HG03520 (cell line): ENCODE results near the gene VPS35.

ENCODE experiments used
- ATAC-seq: cut with Tn5 transposase; IDR thresholded peaks from one replicate; pipeline ENCODE4 v1.9.1; 2021; ENCODE audit warnings: mild to moderate bottlenecking, moderate library complexity; ENCODE audit not compliant: unreplicated experiment

VPS35 gene

DNA sequence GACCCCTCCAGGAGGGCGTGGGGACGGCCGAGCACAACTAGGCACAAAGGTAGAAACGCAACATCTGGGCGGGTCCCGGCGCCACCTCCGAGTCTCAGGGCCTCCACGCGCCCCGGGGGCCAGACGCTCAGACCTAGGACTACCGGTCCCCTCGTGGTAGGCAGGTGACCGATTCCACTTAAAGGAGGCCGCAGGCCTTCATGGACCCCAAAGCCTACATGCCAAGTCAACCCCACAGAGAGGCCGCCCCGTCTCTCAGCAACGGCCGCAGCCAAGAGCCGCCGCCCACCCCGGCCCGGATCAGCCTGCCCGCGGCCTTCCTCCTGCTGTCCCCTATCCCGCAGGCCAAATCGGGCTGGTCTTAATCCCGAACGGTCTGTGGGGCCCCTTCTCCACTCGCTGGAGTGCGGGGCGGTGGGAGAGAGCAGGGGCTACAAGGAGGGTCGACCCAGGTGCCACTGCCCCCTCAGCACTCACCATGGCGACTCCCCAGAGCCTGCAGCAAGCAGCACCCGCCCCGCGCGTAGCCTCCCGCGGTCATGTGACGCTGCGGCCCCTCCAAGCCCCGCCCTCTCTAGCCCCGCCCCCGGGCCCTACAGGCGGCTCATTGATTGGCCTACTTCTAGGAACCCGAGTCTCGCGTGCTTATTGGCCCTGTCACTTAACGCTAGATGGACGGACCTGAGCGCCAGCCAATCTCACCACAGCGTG is at the start of gene VPS35:
VPS35 (minus strand) TSS at position 525 of the 711 bp plus-strand sequence; CDS start at position 480, 45 bp downstream.
- peak; percentile 78 for ATAC-seq

DNA sequence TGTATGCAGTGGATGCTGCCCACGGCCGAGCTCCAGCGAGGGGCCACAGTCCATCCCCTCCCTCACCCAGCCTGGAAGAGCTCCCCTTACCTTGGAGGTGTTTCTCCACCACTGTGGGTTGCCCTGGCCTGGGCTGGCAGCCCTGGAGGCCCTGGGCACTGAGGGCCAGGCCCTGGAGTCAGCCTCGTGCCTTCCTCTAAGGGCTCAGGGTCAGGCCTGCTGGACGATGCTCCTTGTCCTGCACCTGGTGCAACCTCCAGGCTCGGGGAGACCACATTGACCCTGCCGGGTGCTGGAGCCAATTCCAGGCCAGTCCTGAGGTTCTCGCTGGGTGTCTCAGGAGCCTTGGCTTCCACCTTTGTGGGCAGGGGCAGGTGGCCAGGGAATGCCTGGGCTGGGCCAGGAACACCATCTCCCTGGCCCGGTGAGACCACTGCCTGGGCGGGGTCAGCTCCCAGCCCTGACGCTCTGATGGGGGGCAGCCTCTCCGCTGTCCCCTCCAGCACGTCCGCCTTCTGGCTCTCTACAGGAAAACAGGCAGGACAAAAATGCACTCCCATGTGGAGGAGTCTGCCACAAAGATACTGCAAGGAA is 48.7 kb upstream of the VPS35 start:
- ATAC-seq: no peak

DNA sequence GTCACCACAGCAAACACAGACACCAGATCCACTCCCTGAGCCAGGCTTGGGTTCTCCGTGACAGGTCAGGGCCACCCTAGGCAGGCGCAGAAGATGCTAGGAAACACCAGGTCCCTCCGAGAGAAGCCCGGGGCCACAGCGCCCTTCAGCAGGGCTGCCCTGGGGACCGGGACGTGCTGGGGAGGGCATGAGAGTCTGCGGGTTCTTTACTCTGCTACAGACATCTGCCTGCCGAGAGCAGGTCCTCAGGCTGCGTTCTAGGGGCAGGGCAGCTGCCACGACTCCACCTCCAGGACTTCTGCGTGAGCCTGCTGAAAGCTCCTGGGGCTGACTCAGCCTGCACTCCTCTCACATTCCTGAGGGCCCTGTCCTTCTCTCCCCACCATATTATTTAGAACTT is 47.7 kb upstream of the VPS35 start:
- no peak for ATAC-seq

DNA sequence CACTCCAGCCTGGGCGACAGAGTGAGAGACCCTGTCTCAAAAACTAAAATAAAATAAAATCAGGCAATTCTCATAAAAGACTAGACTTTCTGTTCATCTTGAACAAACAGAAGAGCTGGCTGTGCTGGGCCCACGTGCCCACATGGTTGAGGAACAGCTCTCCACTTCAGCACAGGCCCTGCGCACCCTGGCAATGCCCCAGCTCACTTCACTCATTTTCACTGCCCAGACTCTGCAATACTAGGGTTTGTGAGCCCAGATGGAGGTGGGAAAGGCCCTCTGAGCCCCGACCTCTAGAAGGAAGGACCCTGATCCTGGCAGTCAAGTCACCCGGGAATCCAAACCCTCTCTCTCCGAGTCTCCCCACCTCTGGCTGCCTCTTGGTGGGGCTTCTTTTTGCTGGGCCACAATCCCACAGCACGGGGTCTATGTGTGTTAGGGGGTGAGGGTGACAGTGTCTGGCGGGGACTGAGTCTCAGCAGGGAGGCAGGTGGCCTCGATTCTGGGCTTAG is 44.4 kb upstream of the VPS35 start:
- ATAC-seq: no peak

DNA sequence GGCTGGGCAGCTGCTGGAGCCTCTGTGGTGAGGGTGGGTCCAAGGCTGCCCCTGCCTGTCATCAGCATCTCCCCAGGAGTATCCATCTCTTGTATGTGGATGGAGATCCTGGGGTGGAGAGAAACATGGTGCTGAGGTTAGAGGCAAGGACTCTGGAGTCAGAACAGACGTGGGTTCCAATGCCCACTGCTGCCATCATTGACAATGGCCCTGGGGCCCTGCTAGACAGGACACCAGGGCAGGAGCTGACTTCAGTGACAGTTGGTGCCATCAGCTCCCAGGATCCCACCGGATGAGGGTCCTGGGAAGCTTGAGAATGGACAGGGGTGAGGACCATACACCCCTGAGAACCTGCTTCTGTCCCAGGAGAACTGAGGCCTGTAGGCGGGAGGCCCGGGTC is 43.6 kb upstream of the VPS35 start:
- ATAC-seq: no peak

DNA sequence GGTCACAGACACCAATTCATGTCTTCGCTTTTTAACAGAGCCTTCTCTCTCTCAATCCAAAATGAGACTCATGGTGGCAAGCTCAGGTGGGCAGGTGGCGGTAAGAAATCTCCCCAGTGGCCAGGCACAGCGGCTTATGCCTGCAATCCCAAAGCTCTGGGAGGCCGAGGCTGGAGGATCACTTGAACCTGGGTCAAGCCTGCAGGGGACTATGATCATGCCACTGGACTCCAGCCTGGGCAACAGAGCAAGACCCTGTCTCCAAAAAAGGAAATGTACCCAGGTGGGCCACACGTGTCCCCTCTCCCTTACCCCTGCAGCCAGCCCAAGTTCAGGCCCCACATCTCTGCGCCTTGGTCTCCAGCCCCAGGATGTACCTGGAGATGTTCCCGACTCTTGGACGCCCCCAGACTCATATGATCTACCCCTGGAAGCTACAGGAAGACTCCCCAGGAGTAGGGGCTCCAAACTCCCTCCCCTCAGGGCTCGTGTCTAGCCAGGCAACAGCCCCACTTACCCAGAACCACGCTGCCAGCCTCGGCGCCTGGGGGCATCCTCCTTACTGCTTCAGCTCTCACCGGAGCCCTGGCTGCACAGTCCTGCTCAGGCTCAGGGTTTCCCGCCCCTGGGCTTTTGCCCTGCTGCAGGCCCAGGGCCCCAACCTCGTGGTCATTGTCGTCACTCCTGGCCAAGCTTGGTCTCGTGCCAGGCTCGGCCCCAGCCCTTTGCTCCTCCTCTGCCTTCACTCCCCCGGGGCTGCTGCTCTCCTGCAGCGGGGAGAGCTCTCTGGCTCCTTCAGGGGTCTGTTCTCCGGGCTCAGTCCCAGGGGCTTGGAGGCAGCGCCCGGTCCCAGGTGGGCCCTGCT is 42.9 kb upstream of the VPS35 start:
- ATAC-seq: no peak

DNA sequence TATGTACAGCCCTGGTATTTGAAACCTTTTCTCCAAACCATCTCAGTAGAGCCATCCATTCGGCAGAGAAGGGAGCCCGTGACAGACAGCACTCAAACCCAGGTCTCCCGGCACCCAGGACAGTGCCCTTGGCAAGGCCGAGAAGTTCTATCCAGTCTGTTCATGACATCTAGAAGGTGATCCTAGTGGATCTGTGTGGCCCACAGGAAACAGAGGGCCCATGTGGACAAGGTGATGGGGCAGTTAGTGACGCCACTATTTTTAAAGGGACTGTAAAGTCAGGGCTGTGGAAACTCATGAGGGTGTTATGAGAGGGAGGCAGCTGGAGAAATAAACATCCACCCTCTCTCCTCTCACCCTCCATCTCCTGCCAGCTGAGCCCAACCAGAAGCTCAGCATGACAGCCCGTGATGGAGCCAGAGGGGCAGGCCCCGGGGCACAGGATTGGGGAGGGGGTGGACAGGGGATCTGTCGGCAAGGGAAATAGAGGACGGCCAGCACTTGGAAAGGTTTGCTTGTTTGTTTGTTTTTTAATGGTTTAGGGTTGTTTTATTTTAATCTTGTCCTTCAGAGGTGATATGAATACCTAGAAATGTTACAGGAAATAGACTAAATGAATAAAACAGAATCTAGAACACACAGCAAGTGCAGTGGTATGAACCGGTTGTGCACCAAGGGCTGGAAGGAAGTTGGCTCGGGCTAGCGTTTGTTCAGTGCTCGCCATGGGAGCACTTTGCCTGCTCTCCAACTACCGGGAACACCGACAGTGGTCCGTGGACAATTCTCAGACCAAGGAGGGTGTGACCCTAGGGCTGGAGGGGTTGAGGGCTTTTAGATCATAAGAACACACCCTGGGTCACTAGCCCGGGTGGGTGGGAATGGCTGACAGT is 42.1 kb upstream of the VPS35 start:
- ATAC-seq: no peak

DNA sequence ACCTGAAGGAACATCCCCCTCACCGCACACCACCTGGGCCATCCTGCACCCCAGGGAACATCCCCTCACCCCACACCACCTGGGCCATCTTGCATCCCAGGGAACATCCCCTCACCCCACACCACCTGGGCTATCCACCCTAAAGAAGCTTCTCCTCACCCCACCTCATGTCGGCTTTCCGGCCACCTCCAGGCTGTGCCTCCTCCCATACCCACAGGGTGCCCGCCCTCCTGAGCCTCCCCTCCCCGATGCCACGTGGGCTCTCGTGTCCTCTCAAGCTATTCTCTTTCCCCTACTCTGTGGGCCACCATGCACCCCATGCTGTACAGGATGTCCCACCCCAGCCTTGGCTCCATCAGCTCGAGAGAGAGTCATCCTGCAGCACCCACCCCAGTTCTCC is 41.1 kb upstream of the VPS35 start:
- ATAC-seq: no peak

DNA sequence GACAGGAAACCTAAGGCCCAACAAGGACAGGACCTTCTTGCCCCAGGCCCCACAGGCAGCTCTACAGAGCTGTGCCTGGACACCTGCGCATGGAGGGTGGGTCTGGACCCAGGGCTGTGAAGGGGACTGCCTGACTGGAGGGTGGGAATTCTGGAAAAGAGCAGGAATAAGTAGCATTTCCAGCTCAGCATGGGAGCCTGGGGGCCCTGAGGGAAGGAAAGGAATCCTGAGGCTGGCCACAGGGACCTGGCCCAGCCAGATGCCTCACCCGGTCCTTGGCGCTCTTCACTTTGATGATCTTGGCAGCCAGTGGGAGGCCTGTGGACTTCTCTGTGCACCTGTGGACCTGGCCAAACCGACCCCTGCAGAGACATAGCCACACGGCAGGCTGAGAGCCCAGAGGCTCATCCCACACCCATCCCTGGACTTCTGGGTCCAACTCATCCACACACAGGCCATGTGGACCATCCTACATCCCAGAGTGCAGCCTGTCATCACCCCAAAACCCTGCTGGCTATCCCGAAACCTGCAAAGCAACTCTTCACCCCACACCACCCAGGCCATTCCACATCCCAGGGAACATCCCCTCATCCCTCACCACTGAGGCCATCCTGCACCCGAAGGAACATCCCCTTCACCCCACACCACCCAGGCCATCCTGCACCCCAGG is 40.5 kb upstream of the VPS35 start:
- no peak for ATAC-seq

DNA sequence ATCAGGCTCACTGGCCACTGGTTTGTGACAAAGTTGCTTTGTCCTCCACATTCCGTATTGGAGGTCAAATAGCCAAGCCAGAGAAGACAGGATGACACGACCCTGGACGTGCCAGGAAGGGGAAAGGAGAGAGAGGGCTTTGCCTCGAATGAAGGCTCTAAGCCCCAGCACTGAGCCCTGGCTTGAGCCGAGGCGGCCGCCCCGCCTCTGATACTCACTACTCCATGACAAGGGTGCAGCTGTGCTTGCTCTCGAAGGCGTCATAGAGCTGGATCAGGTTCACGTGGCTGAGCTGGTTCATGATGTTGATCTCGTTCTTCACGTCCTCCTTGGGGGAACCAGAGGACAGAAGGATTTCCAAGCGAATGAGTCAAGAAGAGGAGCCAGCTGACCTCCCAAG is 39.8 kb upstream of the VPS35 start:
- ATAC-seq: no peak

DNA sequence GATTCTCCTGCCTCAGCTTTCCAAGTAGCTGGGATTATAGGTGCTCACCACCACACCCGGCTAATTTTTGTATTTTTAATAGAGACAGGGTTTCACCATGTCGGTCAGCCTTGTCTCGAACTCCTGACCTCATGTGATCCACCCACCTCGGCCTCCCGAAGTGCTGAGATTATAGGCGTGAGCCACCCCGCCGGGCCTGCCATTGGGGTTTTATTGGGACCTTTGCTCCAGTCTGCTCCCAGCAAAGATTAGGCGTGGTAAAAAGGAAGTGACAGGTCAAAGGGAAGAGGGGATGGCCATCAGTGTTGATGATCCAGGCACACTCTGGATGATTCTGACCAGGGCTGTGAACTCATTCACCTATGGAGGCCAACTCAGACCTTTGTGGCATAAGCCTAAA is 38.7 kb upstream of the VPS35 start:
- no peak for ATAC-seq

DNA sequence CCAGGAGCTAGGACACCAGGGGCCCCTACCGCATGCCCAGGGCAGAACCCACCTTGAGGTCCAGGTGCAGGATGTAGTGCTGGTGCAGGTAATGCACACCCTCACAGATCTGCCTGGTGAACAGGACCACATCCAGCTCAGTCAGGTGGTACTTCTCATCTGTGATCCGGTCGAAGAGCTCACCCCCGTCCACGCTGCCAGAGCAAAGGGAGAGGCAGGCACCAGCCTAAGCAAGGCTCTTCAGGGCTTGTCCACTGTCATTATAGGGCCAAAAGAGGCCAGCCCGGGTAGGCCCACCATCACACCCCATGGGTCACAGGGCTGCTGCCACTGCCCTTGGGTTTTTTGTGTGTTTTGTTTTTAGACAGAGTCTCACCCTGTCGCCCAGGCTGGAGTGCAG is 38.2 kb upstream of the VPS35 start:
- ATAC-seq: no peak

DNA sequence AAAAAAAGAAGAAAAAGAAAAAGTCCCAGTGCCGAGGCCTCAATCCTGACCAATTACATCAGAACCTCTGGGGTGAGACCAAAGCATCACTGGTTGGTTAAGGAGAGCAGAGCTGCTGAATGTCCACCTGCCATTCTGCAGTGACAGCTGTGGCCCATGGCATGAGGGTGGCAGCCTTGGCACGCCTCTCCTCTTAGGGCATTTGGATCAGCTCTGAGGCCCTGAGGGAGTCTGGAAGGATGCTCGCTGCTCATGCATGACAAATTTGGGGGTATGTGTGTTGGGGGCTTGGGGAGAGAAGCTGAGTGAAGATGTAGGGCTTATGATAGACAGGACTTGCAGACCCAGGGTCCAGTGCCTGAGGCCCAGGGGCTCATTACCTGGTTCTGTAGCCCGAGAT is 32.9 kb upstream of the VPS35 start:
- no peak for ATAC-seq

DNA sequence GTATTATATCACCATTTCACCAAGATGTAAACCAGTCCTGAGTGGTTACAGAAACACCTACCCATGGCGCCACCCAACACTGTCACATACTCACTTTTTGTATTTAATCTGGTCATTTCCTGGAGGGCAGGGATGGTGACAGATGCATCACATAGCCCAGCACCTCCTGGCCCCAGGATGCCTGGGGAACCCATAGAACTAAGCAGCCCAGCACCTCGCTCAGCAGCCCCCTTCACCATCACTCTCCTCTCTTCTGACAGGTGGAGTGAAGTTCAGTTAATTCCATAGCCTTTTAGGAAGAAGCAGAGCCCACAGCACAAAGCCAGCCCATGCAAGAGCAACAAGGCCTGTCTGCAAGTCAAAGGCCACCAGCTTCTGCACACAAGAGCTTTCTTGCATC is 31.6 kb upstream of the VPS35 start:
- ATAC-seq: no peak

DNA sequence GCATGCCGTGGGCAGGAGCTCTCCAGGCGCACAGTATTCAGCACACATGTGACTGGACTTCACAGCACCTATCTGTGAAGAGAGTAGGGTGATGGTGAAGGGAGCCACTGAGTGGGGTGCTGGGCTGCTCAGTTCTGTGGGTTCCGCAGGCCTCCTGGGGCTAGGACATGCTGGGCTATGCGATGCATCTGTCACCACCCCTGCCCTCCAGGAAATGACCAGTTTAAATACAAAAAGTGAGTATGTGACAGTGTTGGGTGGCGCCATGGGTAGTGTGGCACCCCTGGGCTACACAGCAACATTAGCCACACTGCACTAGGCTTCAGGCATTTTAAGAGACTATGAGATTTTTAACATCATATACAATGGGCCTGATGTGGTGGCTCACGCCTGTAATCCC is 30.6 kb upstream of the VPS35 start:
- no peak for ATAC-seq

DNA sequence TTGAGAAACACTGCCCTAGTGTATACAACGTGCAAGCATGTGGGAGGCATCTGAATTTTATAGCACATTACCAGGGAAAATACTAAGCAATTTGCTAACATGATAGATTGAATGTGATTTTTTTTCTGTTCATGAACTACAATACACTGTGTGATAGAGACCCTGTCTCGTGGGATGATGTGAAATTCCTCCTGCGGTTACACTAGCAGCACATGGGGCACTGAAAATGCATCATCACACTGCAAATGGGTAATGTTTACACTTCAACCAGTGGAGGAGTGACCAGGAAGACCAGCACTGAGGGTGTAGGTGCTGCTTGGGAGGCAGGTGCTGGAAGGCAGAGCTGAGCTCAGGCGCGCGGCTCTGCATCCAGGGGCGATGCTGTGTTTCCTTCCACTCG is 29.2 kb upstream of the VPS35 start:
- no peak for ATAC-seq

DNA sequence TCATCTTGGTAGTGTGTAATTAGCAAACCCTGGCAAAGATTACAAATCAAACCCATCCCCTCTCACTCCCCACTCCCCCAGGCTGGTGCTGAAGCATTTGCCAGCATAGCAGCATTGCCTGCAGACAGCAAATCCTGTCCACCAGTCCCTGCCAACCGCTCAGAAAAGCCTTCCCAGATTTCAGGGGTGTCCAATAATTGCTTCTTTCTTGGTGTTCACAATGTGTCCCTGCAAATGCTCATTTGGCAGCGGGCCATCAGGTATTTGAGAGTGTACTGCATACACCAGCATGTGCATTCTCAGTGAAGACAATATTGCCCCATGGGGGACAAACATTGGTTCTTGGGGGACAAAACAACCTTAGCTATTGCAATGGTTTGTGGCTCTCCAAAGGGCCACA is 28.7 kb upstream of the VPS35 start:
- ATAC-seq: no peak

DNA sequence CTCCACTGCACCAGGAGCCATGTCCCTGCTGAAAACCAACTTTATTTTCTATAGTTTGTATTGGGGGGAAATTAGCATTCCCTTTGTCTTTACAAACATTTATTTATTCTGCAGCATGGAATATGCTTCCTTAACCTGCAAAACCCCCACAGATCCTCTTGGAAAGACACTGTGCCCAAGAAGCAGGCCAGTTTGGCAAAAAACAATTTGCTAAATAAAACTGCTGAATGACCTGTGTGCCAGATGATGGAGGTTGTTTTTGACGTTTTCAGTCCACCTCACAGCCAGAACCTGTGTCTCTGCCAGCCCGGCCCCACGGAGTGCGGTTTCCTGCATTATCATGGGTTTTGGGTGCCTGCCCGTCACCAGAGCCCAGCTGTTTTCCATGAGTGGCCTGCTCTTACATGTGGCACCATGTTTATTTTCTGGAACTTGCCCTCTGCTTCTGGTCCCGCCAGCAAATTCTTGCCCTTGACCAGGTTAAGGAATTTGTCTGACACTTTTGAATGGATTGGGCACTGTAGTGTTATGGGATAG is 26.9 kb upstream of the VPS35 start:
- no peak for ATAC-seq

DNA sequence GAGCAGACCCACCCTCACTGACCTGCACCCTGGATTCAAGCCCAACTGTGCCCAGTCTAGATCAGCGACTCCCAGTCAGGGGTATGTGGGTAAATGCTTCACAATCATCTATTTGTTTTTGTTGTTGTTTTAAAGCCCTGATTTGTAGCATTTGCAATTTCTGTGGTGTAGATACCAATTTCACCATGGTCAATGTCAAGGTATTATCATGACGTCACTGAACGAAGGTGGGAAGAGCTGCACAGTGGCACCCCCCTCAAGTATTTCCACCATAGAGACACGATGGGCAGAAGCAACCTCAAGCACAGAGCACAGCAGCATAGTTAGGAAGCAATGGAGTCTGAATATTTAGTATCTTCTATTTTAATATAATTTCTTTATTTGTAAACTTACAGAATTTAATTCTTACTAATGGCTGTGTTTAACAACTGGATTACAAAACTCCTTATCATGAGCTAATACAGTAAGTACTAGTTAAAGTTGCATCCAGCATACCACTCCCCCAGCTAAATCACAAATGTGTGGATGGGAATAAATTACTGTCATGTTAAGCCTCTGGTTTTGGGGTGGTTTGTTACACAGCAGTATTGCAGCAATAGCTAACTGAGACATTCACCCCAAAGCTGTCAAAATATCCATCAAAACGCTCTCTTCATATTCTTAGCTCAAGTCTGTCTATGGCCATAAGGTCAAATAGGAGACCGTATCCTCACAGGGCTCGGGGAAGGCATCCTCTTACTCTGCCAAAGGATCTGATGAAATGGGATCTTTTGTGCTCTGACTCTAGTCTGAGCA is 26.0 kb upstream of the VPS35 start:
- ATAC-seq: no peak
